Measurements from ENCODE around the gene TMEM255B.

The TMEM255B gene

GRCh38 chr13:113849546-113849945 is 90.5 kb downstream of the TMEM255B start:
- no peak for DNase-seq (ENCODE audit: low spot score)

GRCh38 chr13:113849981-113850721 is 91.1 kb downstream of the TMEM255B start:
- DNase-seq (ENCODE audit: low spot score), result no peak

- no peak for DNase-seq (ENCODE audit: low spot score)
Observed at GRCh38 chr13:113850722-113851479, 91.9 kb downstream of the TMEM255B start.

- DNase-seq (ENCODE audit: low spot score), result no peak
Observed at GRCh38 chr13:113851480-113851803, 92.4 kb downstream of the TMEM255B start.

- DNase-seq (ENCODE audit: low spot score), result no peak
Observed at GRCh38 chr13:113851826-113852535, 93.0 kb downstream of the TMEM255B start.

GRCh38 chr13:113852536-113853517 is 93.8 kb downstream of the TMEM255B start:
- no peak for DNase-seq (ENCODE audit: low spot score)

GRCh38 chr13:113853518-113854237 is 94.7 kb downstream of the TMEM255B start:
- DNase-seq (ENCODE audit: low spot score), result no peak

- no peak for DNase-seq (ENCODE audit: low spot score)
Observed at GRCh38 chr13:113854238-113855011, 95.4 kb downstream of the TMEM255B start.

GRCh38 chr13:113855012-113855921 is 96.2 kb downstream of the TMEM255B start:
- DNase-seq (ENCODE audit: low spot score), result no peak

- DNase-seq (ENCODE audit: low spot score), result no peak
Observed at GRCh38 chr13:113855931-113856715, 97.1 kb downstream of the TMEM255B start.

- DNase-seq (ENCODE audit: low spot score), result no peak
Observed at GRCh38 chr13:113856716-113857065, 97.7 kb downstream of the TMEM255B start.

- no peak for DNase-seq (ENCODE audit: low spot score)
Observed at GRCh38 chr13:113857531-113858195, 98.6 kb downstream of the TMEM255B start.

- DNase-seq (ENCODE audit: low spot score), result no peak
Observed at GRCh38 chr13:113859311-113860050, 100.5 kb downstream of the TMEM255B start.

GRCh38 chr13:113860051-113860664 is 101.1 kb downstream of the TMEM255B start:
- no peak for DNase-seq (ENCODE audit: low spot score)

- DNase-seq (ENCODE audit: low spot score), result no peak
Observed at GRCh38 chr13:113860665-113861432, 101.8 kb downstream of the TMEM255B start.
